Measurements from ENCODE around the gene PIP5KL1. TPM values are rescaled to one million over a fixed set of nuclear protein-coding genes. Genes with fewer than 3 reads are reported as not detected.

Gene PIP5KL1
- total and polyA plus RNA-seq, 2 of the 8 experiments (the other 6 are each of a cell fraction or from before 2014, with no cell fraction given): 13.4 to 15.4 TPM

DNA sequence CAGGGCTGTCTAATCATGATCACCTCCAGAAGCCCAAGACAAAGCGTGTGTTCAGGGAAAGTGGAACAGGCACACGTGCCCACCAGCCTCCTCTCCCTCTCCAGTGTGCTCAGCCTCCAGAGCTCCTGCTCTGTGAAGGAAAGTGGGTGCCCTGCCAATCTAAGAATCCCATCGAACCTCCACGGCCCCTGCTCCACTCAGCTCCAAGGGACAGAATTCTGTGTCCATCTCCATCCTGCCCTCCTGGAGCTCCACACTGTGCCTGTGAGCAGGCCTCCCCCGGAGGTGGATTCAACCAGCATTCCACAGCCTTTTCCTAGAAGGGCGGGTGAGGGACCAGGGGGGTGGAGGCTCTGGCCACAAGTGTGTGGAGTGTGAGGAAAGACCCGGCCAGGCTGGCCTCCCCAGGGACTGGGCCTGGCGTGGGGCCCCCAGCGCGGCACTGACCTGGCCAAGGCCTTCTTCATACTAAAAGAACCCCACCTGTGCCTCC, 44.2 kb upstream of the PIP5KL1 start (continued):
- TF ChIP-seq ZNF274 (IDR thresholded peaks at IDR 0.05; ENCODE audit: borderline replicate concordance, extremely low read depth, low read length) (no peak), RFX5 (IDR thresholded peaks at IDR 0.05; ENCODE audit: borderline replicate concordance, low read depth, low read length) (no peak), RNF2 (IDR thresholded peaks at IDR 0.05; ENCODE audit: borderline replicate concordance, low read depth, low read length, missing control alignments, poor library complexity, severe bottlenecking) (no peak), MAX (IDR thresholded peaks at IDR 0.05) (no peak), CREB1 (IDR thresholded peaks at IDR 0.05) (no peak)
- TF ChIP-seq, protein P1, sequence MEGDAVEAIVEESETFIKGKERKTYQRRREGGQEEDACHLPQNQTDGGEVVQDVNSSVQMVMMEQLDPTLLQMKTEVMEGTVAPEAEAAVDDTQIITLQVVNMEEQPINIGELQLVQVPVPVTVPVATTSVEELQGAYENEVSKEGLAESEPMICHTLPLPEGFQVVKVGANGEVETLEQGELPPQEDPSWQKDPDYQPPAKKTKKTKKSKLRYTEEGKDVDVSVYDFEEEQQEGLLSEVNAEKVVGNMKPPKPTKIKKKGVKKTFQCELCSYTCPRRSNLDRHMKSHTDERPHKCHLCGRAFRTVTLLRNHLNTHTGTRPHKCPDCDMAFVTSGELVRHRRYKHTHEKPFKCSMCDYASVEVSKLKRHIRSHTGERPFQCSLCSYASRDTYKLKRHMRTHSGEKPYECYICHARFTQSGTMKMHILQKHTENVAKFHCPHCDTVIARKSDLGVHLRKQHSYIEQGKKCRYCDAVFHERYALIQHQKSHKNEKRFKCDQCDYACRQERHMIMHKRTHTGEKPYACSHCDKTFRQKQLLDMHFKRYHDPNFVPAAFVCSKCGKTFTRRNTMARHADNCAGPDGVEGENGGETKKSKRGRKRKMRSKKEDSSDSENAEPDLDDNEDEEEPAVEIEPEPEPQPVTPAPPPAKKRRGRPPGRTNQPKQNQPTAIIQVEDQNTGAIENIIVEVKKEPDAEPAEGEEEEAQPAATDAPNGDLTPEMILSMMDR (IDR thresholded peaks at IDR 0.05; ENCODE audit: control extremely low read depth in 1 of 3, insufficient read depth in 1 of 3, low read depth in 1 of 3, low read length in 3 of 3): no peak
- TF ChIP-seq, protein P2, sequence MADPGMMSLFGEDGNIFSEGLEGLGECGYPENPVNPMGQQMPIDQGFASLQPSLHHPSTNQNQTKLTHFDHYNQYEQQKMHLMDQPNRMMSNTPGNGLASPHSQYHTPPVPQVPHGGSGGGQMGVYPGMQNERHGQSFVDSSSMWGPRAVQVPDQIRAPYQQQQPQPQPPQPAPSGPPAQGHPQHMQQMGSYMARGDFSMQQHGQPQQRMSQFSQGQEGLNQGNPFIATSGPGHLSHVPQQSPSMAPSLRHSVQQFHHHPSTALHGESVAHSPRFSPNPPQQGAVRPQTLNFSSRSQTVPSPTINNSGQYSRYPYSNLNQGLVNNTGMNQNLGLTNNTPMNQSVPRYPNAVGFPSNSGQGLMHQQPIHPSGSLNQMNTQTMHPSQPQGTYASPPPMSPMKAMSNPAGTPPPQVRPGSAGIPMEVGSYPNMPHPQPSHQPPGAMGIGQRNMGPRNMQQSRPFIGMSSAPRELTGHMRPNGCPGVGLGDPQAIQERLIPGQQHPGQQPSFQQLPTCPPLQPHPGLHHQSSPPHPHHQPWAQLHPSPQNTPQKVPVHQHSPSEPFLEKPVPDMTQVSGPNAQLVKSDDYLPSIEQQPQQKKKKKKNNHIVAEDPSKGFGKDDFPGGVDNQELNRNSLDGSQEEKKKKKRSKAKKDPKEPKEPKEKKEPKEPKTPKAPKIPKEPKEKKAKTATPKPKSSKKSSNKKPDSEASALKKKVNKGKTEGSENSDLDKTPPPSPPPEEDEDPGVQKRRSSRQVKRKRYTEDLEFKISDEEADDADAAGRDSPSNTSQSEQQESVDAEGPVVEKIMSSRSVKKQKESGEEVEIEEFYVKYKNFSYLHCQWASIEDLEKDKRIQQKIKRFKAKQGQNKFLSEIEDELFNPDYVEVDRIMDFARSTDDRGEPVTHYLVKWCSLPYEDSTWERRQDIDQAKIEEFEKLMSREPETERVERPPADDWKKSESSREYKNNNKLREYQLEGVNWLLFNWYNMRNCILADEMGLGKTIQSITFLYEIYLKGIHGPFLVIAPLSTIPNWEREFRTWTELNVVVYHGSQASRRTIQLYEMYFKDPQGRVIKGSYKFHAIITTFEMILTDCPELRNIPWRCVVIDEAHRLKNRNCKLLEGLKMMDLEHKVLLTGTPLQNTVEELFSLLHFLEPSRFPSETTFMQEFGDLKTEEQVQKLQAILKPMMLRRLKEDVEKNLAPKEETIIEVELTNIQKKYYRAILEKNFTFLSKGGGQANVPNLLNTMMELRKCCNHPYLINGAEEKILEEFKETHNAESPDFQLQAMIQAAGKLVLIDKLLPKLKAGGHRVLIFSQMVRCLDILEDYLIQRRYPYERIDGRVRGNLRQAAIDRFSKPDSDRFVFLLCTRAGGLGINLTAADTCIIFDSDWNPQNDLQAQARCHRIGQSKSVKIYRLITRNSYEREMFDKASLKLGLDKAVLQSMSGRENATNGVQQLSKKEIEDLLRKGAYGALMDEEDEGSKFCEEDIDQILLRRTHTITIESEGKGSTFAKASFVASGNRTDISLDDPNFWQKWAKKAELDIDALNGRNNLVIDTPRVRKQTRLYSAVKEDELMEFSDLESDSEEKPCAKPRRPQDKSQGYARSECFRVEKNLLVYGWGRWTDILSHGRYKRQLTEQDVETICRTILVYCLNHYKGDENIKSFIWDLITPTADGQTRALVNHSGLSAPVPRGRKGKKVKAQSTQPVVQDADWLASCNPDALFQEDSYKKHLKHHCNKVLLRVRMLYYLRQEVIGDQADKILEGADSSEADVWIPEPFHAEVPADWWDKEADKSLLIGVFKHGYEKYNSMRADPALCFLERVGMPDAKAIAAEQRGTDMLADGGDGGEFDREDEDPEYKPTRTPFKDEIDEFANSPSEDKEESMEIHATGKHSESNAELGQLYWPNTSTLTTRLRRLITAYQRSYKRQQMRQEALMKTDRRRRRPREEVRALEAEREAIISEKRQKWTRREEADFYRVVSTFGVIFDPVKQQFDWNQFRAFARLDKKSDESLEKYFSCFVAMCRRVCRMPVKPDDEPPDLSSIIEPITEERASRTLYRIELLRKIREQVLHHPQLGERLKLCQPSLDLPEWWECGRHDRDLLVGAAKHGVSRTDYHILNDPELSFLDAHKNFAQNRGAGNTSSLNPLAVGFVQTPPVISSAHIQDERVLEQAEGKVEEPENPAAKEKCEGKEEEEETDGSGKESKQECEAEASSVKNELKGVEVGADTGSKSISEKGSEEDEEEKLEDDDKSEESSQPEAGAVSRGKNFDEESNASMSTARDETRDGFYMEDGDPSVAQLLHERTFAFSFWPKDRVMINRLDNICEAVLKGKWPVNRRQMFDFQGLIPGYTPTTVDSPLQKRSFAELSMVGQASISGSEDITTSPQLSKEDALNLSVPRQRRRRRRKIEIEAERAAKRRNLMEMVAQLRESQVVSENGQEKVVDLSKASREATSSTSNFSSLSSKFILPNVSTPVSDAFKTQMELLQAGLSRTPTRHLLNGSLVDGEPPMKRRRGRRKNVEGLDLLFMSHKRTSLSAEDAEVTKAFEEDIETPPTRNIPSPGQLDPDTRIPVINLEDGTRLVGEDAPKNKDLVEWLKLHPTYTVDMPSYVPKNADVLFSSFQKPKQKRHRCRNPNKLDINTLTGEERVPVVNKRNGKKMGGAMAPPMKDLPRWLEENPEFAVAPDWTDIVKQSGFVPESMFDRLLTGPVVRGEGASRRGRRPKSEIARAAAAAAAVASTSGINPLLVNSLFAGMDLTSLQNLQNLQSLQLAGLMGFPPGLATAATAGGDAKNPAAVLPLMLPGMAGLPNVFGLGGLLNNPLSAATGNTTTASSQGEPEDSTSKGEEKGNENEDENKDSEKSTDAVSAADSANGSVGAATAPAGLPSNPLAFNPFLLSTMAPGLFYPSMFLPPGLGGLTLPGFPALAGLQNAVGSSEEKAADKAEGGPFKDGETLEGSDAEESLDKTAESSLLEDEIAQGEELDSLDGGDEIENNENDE (IDR thresholded peaks at IDR 0.05; ENCODE audit: insufficient replicate concordance, low read length): no peak
